ENCODE measurements around the gene ARVCF. TPM values are rescaled to one million over a fixed set of nuclear protein-coding genes. Genes with fewer than 3 reads are reported as not detected.

ARVCF gene
- total RNA-seq, 1 donor from 2014 or later: 74.5 TPM

GRCh38 chr22:19961868-19962245 lies 54.8 kb downstream of the ARVCF start:
- no peak for DNase-seq (ENCODE audit: low read depth)
- Histone ChIP-seq H3K36me3 (ENCODE audit: control insufficient read depth, insufficient read depth, low read length) (peaks cover 1% of the 10 kb centered on the region), H3K27me3 (ENCODE audit: control insufficient read depth, insufficient read depth, low read length) (no peaks in the 10 kb centered on the region), H3K4me3 (ENCODE audit: low read depth, low read length) (no peak overlapping the region)
- TF ChIP-seq CTCF (IDR thresholded peaks at IDR 0.05; ENCODE audit: insufficient read depth, low read length, poor library complexity, severe bottlenecking): no peak

- no peak for DNase-seq (ENCODE audit: low read depth)
- Histone ChIP-seq H3K36me3 (ENCODE audit: control insufficient read depth, insufficient read depth, low read length) (peaks cover 1% of the 10 kb centered on the region), H3K4me3 (ENCODE audit: low read depth, low read length) (no peak overlapping the region), H3K27me3 (ENCODE audit: control insufficient read depth, insufficient read depth, low read length) (no peaks in the 10 kb centered on the region)
- no peak for TF ChIP-seq CTCF (IDR thresholded peaks at IDR 0.05; ENCODE audit: insufficient read depth, low read length, poor library complexity, severe bottlenecking)
These were observed 55.4 kb downstream of the ARVCF start for GRCh38 chr22:19961201-19961580.

DNA sequence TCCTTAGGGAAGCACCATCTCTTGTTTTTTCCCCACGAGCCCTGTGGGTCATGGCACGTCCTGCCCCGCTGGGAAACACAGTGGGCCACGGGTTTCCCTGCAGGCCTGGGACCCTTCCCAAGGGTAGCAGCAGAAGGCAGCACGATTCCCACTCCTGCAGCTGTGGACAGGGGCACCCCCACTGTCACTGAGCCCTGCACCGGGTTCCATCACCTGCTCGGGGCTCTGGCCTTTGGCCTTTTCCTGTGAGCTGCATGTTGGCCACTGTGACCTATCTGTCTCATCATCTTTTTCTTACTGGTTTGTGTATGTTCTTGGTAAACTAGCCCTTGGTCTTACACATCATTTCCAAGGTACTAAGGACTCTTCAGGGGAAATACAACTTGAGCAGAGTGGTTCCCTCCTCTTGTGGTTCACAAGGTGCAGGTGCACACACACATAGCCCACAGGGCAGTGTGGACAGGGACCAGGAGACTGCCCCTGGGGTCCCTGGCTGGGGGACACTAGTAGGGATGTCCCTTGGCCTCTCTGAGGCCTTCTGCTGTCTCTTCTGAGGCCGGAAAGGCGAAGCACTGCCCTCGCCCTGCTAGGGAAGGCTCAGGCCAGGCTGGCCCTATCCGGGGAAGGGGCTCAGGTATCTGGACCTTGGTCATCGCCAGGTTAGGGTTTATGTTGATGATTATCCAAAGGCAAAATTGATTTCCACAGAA lies 56.0 kb downstream of the ARVCF start:
- TF ChIP-seq CTCF (IDR thresholded peaks at IDR 0.05; ENCODE audit: insufficient read depth, low read length, poor library complexity, severe bottlenecking): no peak
- peaks cover 1% of the 10 kb centered on the region for H3K36me3 ChIP-seq (ENCODE audit: control insufficient read depth, insufficient read depth, low read length)
- no peaks in the 10 kb centered on the region for H3K27me3 ChIP-seq (ENCODE audit: control insufficient read depth, insufficient read depth, low read length)
- DNase-seq (ENCODE audit: low read depth): no peak
- no peak overlapping the region for H3K4me3 ChIP-seq (ENCODE audit: low read depth, low read length)

DNA sequence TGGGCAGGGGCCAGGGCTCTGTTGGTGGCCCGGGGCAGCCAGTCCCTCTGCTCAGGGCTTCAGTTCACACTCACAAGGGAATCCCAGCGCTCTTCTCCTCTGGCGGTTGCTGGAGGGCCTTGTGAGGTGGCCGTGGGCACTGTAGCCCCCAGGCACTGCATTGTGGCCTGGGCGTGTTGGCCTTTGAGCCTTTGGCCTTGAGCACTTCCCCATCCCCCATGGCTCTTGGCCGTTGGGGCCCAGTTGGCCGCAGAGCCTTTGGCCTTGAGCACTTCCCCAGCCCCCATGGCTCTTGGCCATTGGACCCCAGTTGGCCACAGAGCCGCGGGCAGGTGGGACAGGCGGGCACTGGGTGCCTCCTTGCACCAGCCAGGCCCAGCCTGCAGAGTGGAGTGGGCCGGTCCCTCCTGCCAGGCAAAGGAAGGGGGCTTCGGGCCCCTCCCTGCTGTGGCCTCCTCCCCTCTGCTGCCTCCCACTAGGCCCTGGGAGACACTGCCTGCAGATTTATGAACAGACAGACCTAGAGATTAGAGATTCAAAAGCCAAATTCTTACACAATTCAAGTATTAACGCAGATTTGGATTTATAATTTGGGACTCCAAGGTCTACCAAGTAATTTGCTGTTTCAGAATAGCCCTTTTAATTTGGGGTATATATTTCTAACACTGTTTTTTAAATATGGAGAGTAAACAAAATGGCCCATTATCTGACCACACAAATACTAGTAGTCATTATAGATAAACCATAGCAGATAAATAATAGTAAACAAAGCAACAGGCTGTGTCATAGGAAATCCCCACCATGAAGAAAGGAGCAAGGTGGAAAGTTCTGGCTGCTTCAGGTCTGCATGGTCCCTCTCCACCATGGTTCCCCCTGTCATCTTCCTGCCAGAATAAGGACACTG lies 56.8 kb downstream of the ARVCF start:
- Histone ChIP-seq H3K4me3 (ENCODE audit: low read depth, low read length) (no peak overlapping the region), H3K36me3 (ENCODE audit: control insufficient read depth, insufficient read depth, low read length) (peaks cover 1% of the 10 kb centered on the region), H3K27me3 (ENCODE audit: control insufficient read depth, insufficient read depth, low read length) (no peaks in the 10 kb centered on the region)
- no peak for TF ChIP-seq CTCF (IDR thresholded peaks at IDR 0.05; ENCODE audit: insufficient read depth, low read length, poor library complexity, severe bottlenecking)
- no peak for DNase-seq (ENCODE audit: low read depth)

GRCh38 chr22:19959043-19959586 lies 57.5 kb downstream of the ARVCF start:
- H3K27me3 ChIP-seq (ENCODE audit: control insufficient read depth, insufficient read depth, low read length): no peaks in the 10 kb centered on the region
- no peak for DNase-seq (ENCODE audit: low read depth)
- peak overlapping the region; percentile 15 for H3K4me3 ChIP-seq (ENCODE audit: low read depth, low read length)
- TF ChIP-seq CTCF (IDR thresholded peaks at IDR 0.05; ENCODE audit: insufficient read depth, low read length, poor library complexity, severe bottlenecking): no peak
- H3K36me3 ChIP-seq (ENCODE audit: control insufficient read depth, insufficient read depth, low read length): peaks cover 1% of the 10 kb centered on the region

Measured in kidney epithelial cell (primary cell).